ENCODE results near the gene NFAM1.
A peak's percentile ranks its signal among the peaks of the same experiment; 100 is the strongest.

NFAM1 gene

GRCh38 chr22:42440728-42441127 lies 8.5 kb upstream of the NFAM1 start:
- 73 to 75% methylated on average over 15 of the region's 15 CpGs for WGBS, 2 experiments
- Histone ChIP-seq H3K4me3 (ENCODE audit: insufficient read depth, low read depth, low read length) (no peak overlapping the region), H3K36me3 (ENCODE audit: control insufficient read depth, insufficient read depth, low read length) (no peaks in the 10 kb centered on the region), H3K4me1 (ENCODE audit: control insufficient read depth, insufficient read depth, low read length) (peaks cover 11% of the 10 kb centered on the region), H3K9me3 (ENCODE audit: control insufficient read depth, low read length) (no peaks in the 10 kb centered on the region), H3K27ac (ENCODE audit: insufficient read depth, low read depth, low read length, poor library complexity, severe bottlenecking) (no peak overlapping the region), H3K27me3 (ENCODE audit: control insufficient read depth, insufficient read depth, low read length, poor library complexity, severe bottlenecking) (peaks cover 11% of the 10 kb centered on the region)

- Histone ChIP-seq H3K9me3 (ENCODE audit: control insufficient read depth, low read length) (no peaks in the 10 kb centered on the region), H3K36me3 (ENCODE audit: control insufficient read depth, insufficient read depth, low read length) (no peaks in the 10 kb centered on the region), H3K4me1 (ENCODE audit: control insufficient read depth, insufficient read depth, low read length) (peaks cover 11% of the 10 kb centered on the region), H3K4me3 (ENCODE audit: insufficient read depth, low read depth, low read length) (no peak overlapping the region), H3K27me3 (ENCODE audit: control insufficient read depth, insufficient read depth, low read length, poor library complexity, severe bottlenecking) (peaks cover 11% of the 10 kb centered on the region), H3K27ac (ENCODE audit: insufficient read depth, low read depth, low read length, poor library complexity, severe bottlenecking) (no peak overlapping the region)
- WGBS, 2 experiments, result 56 to 60% methylated on average over 20 of the region's 20 CpGs
Measured at GRCh38 chr22:42439821-42440674, 7.8 kb upstream of the NFAM1 start.

DNA sequence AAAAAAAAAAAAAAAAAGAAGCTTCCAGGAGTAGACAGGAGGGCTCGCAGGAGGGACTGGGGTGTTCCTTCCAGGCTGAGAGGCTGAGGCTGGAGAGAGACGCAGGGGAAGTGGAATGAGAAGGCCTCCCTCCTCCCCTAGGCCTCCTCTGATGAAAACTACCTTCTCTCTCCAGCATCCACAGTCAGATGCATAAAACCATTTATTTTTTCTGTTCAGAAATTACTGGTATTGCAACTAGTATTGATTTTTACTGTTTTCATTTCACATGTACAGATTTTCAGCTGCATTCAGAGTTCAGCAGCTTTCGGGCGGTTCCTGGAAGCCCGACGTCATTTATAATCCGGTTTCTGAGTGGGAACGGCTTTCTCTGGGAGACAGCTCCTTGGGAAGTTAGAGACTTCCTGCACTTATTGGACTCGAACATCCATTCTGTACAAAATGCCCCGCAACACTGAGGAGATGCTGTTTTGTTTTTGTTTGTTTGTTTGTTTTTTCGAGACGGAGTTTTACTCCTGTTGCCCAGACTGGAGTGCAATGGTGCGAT lies 6.9 kb upstream of the NFAM1 start:
- Histone ChIP-seq H3K27me3 (ENCODE audit: control insufficient read depth, insufficient read depth, low read length, poor library complexity, severe bottlenecking) (peaks cover 11% of the 10 kb centered on the region), H3K4me1 (ENCODE audit: control insufficient read depth, insufficient read depth, low read length) (peaks cover 11% of the 10 kb centered on the region), H3K9me3 (ENCODE audit: control insufficient read depth, low read length) (no peaks in the 10 kb centered on the region), H3K27ac (ENCODE audit: insufficient read depth, low read depth, low read length, poor library complexity, severe bottlenecking) (no peak overlapping the region), H3K36me3 (ENCODE audit: control insufficient read depth, insufficient read depth, low read length) (no peaks in the 10 kb centered on the region), H3K4me3 (ENCODE audit: insufficient read depth, low read depth, low read length) (no peak overlapping the region)
- 89 to 92% methylated on average over 13 of the region's 13 CpGs for WGBS, 2 experiments

- Histone ChIP-seq H3K4me3 (ENCODE audit: insufficient read depth, low read depth, low read length) (peak overlapping the region; percentile 28), H3K9me3 (ENCODE audit: control insufficient read depth, low read length) (no peaks in the 10 kb centered on the region), H3K27ac (ENCODE audit: insufficient read depth, low read depth, low read length, poor library complexity, severe bottlenecking) (no peak overlapping the region), H3K4me1 (ENCODE audit: control insufficient read depth, insufficient read depth, low read length) (peaks cover 5% of the 10 kb centered on the region), H3K36me3 (ENCODE audit: control insufficient read depth, insufficient read depth, low read length) (no peaks in the 10 kb centered on the region), H3K27me3 (ENCODE audit: control insufficient read depth, insufficient read depth, low read length, poor library complexity, severe bottlenecking) (peaks cover 15% of the 10 kb centered on the region)
- 1% methylated on average over 11 to 12 of the region's 12 CpGs for WGBS, 2 experiments
Measured at GRCh38 chr22:42438293-42438650, 6.1 kb upstream of the NFAM1 start.

GRCh38 chr22:42437488-42438292 lies 5.5 kb upstream of the NFAM1 start:
- H3K4me1 ChIP-seq (ENCODE audit: control insufficient read depth, insufficient read depth, low read length), result peaks cover 9% of the 10 kb centered on the region
- 3% methylated on average over 33 of the region's 33 CpGs for WGBS, 2 experiments
- no peaks in the 10 kb centered on the region for H3K36me3 ChIP-seq (ENCODE audit: control insufficient read depth, insufficient read depth, low read length)
- peaks cover 21% of the 10 kb centered on the region for H3K27me3 ChIP-seq (ENCODE audit: control insufficient read depth, insufficient read depth, low read length, poor library complexity, severe bottlenecking)
- no peak overlapping the region for H3K27ac ChIP-seq (ENCODE audit: insufficient read depth, low read depth, low read length, poor library complexity, severe bottlenecking)
- no peaks in the 10 kb centered on the region for H3K9me3 ChIP-seq (ENCODE audit: control insufficient read depth, low read length)
- H3K4me3 ChIP-seq (ENCODE audit: insufficient read depth, low read depth, low read length), result peak overlapping the region; percentile 28

DNA sequence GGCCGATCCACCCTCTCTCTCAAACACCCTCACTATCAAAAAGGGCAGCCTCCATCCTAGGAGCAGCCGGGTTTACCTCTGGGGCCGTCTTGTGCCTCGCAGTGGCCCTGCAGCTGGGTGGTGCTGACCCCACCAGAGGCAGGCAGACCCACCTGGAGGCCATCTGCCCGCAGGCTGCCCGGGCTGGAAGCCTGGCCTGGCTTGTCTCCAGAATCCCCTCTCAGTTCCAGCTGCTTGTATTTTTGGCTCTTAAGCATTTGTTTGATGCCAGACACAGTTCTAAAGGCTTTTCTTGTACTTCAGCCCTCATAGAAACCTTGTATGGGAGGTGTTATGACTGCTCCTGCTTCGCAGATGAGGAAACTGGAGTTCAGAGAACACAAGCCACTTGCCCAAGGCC lies 4.2 kb upstream of the NFAM1 start:
- Histone ChIP-seq H3K36me3 (ENCODE audit: control insufficient read depth, insufficient read depth, low read length) (no peaks in the 10 kb centered on the region), H3K27ac (ENCODE audit: insufficient read depth, low read depth, low read length, poor library complexity, severe bottlenecking) (no peak overlapping the region), H3K27me3 (ENCODE audit: control insufficient read depth, insufficient read depth, low read length, poor library complexity, severe bottlenecking) (peaks cover 34% of the 10 kb centered on the region), H3K4me3 (ENCODE audit: insufficient read depth, low read depth, low read length) (no peak overlapping the region), H3K9me3 (ENCODE audit: control insufficient read depth, low read length) (no peaks in the 10 kb centered on the region), H3K4me1 (ENCODE audit: control insufficient read depth, insufficient read depth, low read length) (peaks cover 21% of the 10 kb centered on the region)
- 84 to 85% methylated on average over 7 of the region's 7 CpGs for WGBS, 2 experiments

GRCh38 chr22:42434748-42435425 lies 2.7 kb upstream of the NFAM1 start:
- Histone ChIP-seq H3K4me1 (ENCODE audit: control insufficient read depth, insufficient read depth, low read length) (peaks cover 29% of the 10 kb centered on the region), H3K27me3 (ENCODE audit: control insufficient read depth, insufficient read depth, low read length, poor library complexity, severe bottlenecking) (peaks cover 33% of the 10 kb centered on the region)

GRCh38 chr22:42433754-42434682 lies 1.8 kb upstream of the NFAM1 start:
- Histone ChIP-seq H3K4me1 (ENCODE audit: control insufficient read depth, insufficient read depth, low read length) (peaks cover 29% of the 10 kb centered on the region), H3K27me3 (ENCODE audit: control insufficient read depth, insufficient read depth, low read length, poor library complexity, severe bottlenecking) (peaks cover 31% of the 10 kb centered on the region), H3K9me3 (ENCODE audit: control insufficient read depth, low read length) (no peaks in the 10 kb centered on the region), H3K27ac (ENCODE audit: insufficient read depth, low read depth, low read length, poor library complexity, severe bottlenecking) (no peak overlapping the region), H3K4me3 (ENCODE audit: insufficient read depth, low read depth, low read length) (no peak overlapping the region), H3K36me3 (ENCODE audit: control insufficient read depth, insufficient read depth, low read length) (no peaks in the 10 kb centered on the region)
- 86 to 90% methylated on average over 27 of the region's 27 CpGs for WGBS, 2 experiments

More at GRCh38 chr22:42434748-42435425, 2.7 kb upstream of the NFAM1 start:
- Histone ChIP-seq H3K36me3 (ENCODE audit: control insufficient read depth, insufficient read depth, low read length) (no peaks in the 10 kb centered on the region), H3K9me3 (ENCODE audit: control insufficient read depth, low read length) (no peaks in the 10 kb centered on the region), H3K27ac (ENCODE audit: insufficient read depth, low read depth, low read length, poor library complexity, severe bottlenecking) (no peak overlapping the region), H3K4me3 (ENCODE audit: insufficient read depth, low read depth, low read length) (no peak overlapping the region)
- WGBS, 2 experiments, result 80 to 87% methylated on average over 14 of the region's 14 CpGs

DNA sequence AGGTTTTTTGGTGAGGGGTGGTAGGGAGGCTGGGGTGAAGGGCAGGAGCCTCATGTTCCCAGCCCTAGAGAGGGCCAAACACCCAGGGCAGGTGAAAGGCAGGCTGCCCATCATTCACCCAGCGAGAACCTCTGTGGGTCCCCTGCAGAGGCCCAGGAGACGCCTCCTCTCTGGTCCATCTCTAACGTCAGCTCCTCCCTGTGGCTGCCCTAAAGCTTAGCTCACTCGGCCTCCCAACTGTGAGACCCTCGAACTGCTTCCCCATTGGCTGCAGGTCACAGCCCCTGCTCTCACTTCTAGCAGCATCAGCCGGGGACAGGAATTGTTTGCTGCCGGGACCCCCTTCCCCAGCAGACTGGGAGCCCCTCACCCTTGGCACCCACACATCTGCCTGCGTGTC lies 615 bp upstream of the NFAM1 start:
- Histone ChIP-seq H3K9me3 (ENCODE audit: control insufficient read depth, low read length) (no peaks in the 10 kb centered on the region), H3K27ac (ENCODE audit: insufficient read depth, low read depth, low read length, poor library complexity, severe bottlenecking) (no peak overlapping the region), H3K27me3 (ENCODE audit: control insufficient read depth, insufficient read depth, low read length, poor library complexity, severe bottlenecking) (peaks cover 28% of the 10 kb centered on the region), H3K4me1 (ENCODE audit: control insufficient read depth, insufficient read depth, low read length) (peaks cover 29% of the 10 kb centered on the region), H3K4me3 (ENCODE audit: insufficient read depth, low read depth, low read length) (no peak overlapping the region), H3K36me3 (ENCODE audit: control insufficient read depth, insufficient read depth, low read length) (no peaks in the 10 kb centered on the region)
- WGBS, 2 experiments, result 28 to 37% methylated on average over 8 of the region's 8 CpGs

All from ectodermal cell (in vitro differentiated cells).